Stimulated activated CD4-positive, alpha-beta T cell treated with anti-CD3 and anti-CD28 coated beads, Interleukin-12 subunit alpha, Interleukin-12 subunit beta, amount 100 ng/mL, for 24 hours (primary cell): Measurements from ENCODE around the gene ITPKB.
"Not testable (repeated sequence)": the region's sequence is repeated elsewhere in the genome, so short reads cannot be mapped to it uniquely, and the experiment has no call there.

Experiments used
- DNase-seq, 2 experiments: peaks; one replicate each; pipeline ENCODE4 v3.0.0-alpha.2; 2020; ENCODE audit warnings: low read depth in 2 of 2

The ITPKB gene

GRCh38 chr1:226651041-226651731, 87.9 kb downstream of the ITPKB start:
- no peak for DNase-seq

- no peak for DNase-seq
These were observed 88.7 kb downstream of the ITPKB start for GRCh38 chr1:226650236-226650841.

- no peak for DNase-seq
These were observed 89.3 kb downstream of the ITPKB start for GRCh38 chr1:226649780-226650179.

- no peak for DNase-seq
These were observed 89.8 kb downstream of the ITPKB start for GRCh38 chr1:226649244-226649643.

GRCh38 chr1:226648421-226648820, 90.7 kb downstream of the ITPKB start:
- no peak for DNase-seq

- DNase-seq: no peak
These were observed 91.4 kb downstream of the ITPKB start for GRCh38 chr1:226647719-226648118.

- DNase-seq: no peak
These were observed 92.1 kb downstream of the ITPKB start for GRCh38 chr1:226646870-226647449.

- no peak for DNase-seq
These were observed 92.8 kb downstream of the ITPKB start for GRCh38 chr1:226646026-226646869.

GRCh38 chr1:226645279-226645976, 93.7 kb downstream of the ITPKB start:
- DNase-seq: no peak

- DNase-seq: no peak
These were observed 94.4 kb downstream of the ITPKB start for GRCh38 chr1:226644541-226645176.

GRCh38 chr1:226643611-226644540, 95.2 kb downstream of the ITPKB start:
- no peak for DNase-seq

- peak; percentile 43 to 60 for DNase-seq
These were observed 95.9 kb downstream of the ITPKB start for GRCh38 chr1:226643177-226643576.

GRCh38 chr1:226642421-226642820, 96.7 kb downstream of the ITPKB start:
- DNase-seq: no peak

- DNase-seq: no peak
These were observed 97.3 kb downstream of the ITPKB start for GRCh38 chr1:226641671-226642231.

- no peak for DNase-seq
These were observed 98.6 kb downstream of the ITPKB start for GRCh38 chr1:226640321-226641136.

GRCh38 chr1:226639631-226640061, 99.4 kb downstream of the ITPKB start:
- no peak for DNase-seq

- not testable (repeated sequence) for DNase-seq
These were observed 99.9 kb downstream of the ITPKB start for GRCh38 chr1:226639206-226639605.

- DNase-seq: no peak
These were observed 100.5 kb downstream of the ITPKB start for GRCh38 chr1:226638608-226639007.
